Endodermal cell (in vitro differentiated cells): Measurements from ENCODE around the gene AHNAK2. TPM values are rescaled to one million over a fixed set of nuclear protein-coding genes. Genes with fewer than 3 reads are reported as not detected.

ENCODE experiments used
- DNase-seq: peaks from one replicate; pipeline ENCODE4 v3.0.0-alpha.2; 2017
- H3K27ac ChIP-seq: 2 replicates; pipeline ENCODE4 v1.5.1; 2013; ENCODE audit warnings: mild to moderate bottlenecking, low read depth, low read length, moderate library complexity
- H3K27me3 ChIP-seq: 2 replicates; pipeline ENCODE4 v1.6.1; 2013; ENCODE audit warnings: mild to moderate bottlenecking, low read length, moderate library complexity; ENCODE audit not compliant: insufficient read depth, control insufficient read depth, poor library complexity, severe bottlenecking
- H3K36me3 ChIP-seq: 2 replicates; pipeline ENCODE4 v1.7.0; 2013; ENCODE audit warnings: mild to moderate bottlenecking, low read length, moderate library complexity; ENCODE audit not compliant: control insufficient read depth, insufficient read depth
- H3K4me1 ChIP-seq: one replicate; pipeline ENCODE4 v1.7.0; 2013; ENCODE audit warnings: low read length; ENCODE audit not compliant: control insufficient read depth, insufficient read depth
- H3K4me3 ChIP-seq: 2 replicates; pipeline ENCODE4 v1.5.1; 2013; ENCODE audit warnings: mild to moderate bottlenecking, low read length, moderate library complexity
- H3K9ac ChIP-seq: 2 replicates; pipeline ENCODE4 v1.6.1; 2013; ENCODE audit warnings: mild to moderate bottlenecking, low read length, moderate library complexity; ENCODE audit not compliant: poor library complexity, severe bottlenecking; ENCODE audit errors: extremely low read depth
- H3K9me3 ChIP-seq: 2 replicates; pipeline ENCODE4 v1.6.1; 2013; ENCODE audit warnings: mild to moderate bottlenecking, low read length, moderate library complexity; ENCODE audit not compliant: control insufficient read depth
- H3K27ac Mint-ChIP-seq: 2 replicates; pipeline ENCODE4 v1.8.0; 2020; ENCODE audit warnings: mixed read lengths
- H3K27me3 Mint-ChIP-seq: 2 replicates; pipeline ENCODE4 v1.8.0; 2021; ENCODE audit warnings: mild to moderate bottlenecking, mixed read lengths; ENCODE audit not compliant: insufficient read depth
- H3K36me3 Mint-ChIP-seq: 2 replicates; pipeline ENCODE4 v1.8.0; 2020; ENCODE audit warnings: low read depth, mixed read lengths
- H3K4me1 Mint-ChIP-seq: 2 replicates; pipeline ENCODE4 v1.8.0; 2020; ENCODE audit warnings: mixed read lengths
- H3K4me3 Mint-ChIP-seq: 2 replicates; pipeline ENCODE4 v1.8.0; 2020; ENCODE audit warnings: mild to moderate bottlenecking, moderate library complexity, mixed read lengths
- H3K9me3 Mint-ChIP-seq: 2 replicates; pipeline ENCODE4 v1.8.0; 2020; ENCODE audit warnings: mild to moderate bottlenecking, mixed read lengths
- WGBS, 2 experiments: methylation state at CpG; one replicate each; pipeline versions ENCODE4 v1.1.5 to v1.1.7; 2013; ENCODE audit warnings: missing lambda C conversion rate in 2 of 2, mixed read lengths in 1 of 2; ENCODE audit not compliant: insufficient coverage in 1 of 2, insufficient read length in 1 of 2; 5-methylcytosine and 5-hydroxymethylcytosine counted together
- total RNA-seq, 2 donors: library from RNA; stranded (reverse); fragmentation: NEBNext Ultra II Directional in 1 of 2; extraction: Animal tissue kit (Norgen Biotek cat#: 25700) in 1 of 2; gene quantifications; 2 replicates in 1 of 2; 3 replicates in 1 of 2; pipeline ENCODE4 v1.2.1, GENCODE V29; 2021
- TF ChIP-seq, protein P1 (sequence below): fragments of 200-600 bp; sonication (generic); conservative IDR thresholded peaks from 2 replicates; pipeline ENCODE4 v1.5.0; 2021; ENCODE audit warnings: antibody characterized with exemption, mild to moderate bottlenecking

Gene AHNAK2
- total RNA-seq, 2 donors from 2014 or later, result 0.93 to 2.2 TPM

DNA sequence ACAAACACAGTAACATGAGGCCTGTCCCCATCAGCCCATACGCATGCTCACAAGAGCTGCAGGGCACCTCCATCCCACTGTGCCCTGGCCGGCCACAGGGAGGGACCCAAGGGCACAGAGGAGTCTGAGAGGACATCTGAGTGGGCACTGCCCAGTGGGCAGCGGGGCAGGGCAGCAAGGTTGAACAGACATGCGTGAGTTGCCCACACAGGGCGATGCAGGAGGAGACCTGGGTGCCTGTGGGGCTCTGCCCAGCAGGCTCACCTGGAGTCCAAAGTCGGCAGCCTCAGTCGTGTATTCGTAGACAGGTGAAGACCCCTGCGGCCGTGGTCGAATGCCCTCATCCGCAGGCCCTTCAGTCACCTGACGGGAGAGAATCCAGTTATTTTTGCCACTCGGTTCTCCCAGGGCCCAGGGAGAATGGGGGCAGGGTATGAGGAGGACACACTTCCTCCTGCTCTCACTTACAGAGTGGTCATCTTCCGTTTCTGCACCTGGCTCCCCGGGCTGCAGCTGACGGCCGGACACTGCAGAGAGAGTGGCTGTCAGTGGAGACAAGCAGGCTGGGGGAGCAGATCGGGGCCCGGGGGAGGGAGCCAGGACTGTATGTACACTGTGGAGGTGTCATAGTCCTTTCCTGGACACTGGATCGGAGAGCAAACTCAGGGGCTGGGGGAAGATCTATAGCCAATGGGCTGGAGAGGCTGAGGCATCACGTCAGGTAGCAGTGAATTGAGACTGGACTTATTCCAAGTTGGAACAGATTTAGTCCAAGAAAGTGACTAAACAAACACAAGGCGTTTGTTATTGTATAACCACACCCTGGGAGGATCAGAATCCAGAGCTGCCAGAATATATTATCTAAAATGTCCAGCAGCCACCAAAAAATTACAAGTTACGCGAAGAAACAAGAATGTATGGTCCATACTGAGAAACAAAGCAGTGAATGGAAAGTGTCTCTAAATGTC lies 20.7 kb downstream of the AHNAK2 start:
- H3K9ac ChIP-seq, result no peak overlapping the region
- H3K4me3 Mint-ChIP-seq, result no peak overlapping the region
- WGBS, 2 experiments, result 87 to 89% methylated on average over 22 to 25 of the region's 25 CpGs
- no peak overlapping the region for H3K27ac Mint-ChIP-seq
- DNase-seq, result no peak
- no peaks in the 10 kb centered on the region for H3K4me1 Mint-ChIP-seq
- no peaks in the 10 kb centered on the region for H3K36me3 Mint-ChIP-seq
- no peaks in the 10 kb centered on the region for H3K9me3 ChIP-seq
- no peak overlapping the region for H3K4me3 ChIP-seq
- H3K9me3 Mint-ChIP-seq, result no peaks in the 10 kb centered on the region
- H3K4me1 ChIP-seq, result no peaks in the 10 kb centered on the region
- H3K36me3 ChIP-seq, result no peaks in the 10 kb centered on the region
- no peak overlapping the region for H3K27ac ChIP-seq
- H3K27me3 Mint-ChIP-seq, result peaks cover 13% of the 10 kb centered on the region
- H3K27me3 ChIP-seq, result no peaks in the 10 kb centered on the region
- TF ChIP-seq, protein P1, sequence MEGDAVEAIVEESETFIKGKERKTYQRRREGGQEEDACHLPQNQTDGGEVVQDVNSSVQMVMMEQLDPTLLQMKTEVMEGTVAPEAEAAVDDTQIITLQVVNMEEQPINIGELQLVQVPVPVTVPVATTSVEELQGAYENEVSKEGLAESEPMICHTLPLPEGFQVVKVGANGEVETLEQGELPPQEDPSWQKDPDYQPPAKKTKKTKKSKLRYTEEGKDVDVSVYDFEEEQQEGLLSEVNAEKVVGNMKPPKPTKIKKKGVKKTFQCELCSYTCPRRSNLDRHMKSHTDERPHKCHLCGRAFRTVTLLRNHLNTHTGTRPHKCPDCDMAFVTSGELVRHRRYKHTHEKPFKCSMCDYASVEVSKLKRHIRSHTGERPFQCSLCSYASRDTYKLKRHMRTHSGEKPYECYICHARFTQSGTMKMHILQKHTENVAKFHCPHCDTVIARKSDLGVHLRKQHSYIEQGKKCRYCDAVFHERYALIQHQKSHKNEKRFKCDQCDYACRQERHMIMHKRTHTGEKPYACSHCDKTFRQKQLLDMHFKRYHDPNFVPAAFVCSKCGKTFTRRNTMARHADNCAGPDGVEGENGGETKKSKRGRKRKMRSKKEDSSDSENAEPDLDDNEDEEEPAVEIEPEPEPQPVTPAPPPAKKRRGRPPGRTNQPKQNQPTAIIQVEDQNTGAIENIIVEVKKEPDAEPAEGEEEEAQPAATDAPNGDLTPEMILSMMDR, result no peak

DNA sequence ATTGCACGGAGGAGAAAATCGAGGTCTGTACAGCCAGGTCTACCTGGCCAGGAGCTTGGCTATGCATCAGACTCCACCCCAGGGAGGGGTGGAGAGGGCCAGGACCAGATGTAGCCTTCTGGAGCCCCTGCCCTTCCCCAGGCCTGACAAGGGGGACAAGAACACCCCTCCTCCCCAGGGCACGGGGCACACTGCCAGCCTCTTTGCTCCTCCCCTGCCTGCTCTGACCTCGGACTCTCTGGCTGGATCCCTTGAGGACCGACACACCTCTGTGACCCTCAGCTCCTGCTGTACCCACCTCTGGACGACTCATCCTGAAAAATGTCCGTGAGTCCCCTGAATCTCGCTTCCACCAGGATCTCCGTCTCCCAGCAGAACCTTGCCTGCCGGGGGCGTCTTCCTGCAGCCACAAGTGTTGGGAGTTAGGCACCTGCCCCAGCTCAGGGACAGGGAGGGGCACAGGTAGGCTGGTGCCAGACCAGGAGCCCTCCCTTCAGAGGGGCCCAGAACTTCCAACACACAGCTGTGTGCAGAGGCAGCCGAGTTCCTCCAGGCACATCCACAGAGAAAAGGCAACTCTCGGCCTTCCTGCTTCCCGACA lies 21.8 kb downstream of the AHNAK2 start:
- Mint-ChIP-seq H3K4me3 (no peak overlapping the region), H3K9me3 (no peaks in the 10 kb centered on the region), H3K27me3 (peaks cover 12% of the 10 kb centered on the region), H3K4me1 (no peaks in the 10 kb centered on the region), H3K27ac (no peak overlapping the region), H3K36me3 (no peaks in the 10 kb centered on the region)
- Histone ChIP-seq H3K4me3 (no peak overlapping the region), H3K9ac (no peak overlapping the region), H3K27me3 (no peaks in the 10 kb centered on the region), H3K36me3 (no peaks in the 10 kb centered on the region), H3K9me3 (no peaks in the 10 kb centered on the region), H3K27ac (no peak overlapping the region), H3K4me1 (no peaks in the 10 kb centered on the region)
- TF ChIP-seq, protein P1, result no peak
- 95 to 96% methylated on average over 8 to 14 of the region's 14 CpGs for WGBS, 2 experiments
- DNase-seq, result no peak

DNA sequence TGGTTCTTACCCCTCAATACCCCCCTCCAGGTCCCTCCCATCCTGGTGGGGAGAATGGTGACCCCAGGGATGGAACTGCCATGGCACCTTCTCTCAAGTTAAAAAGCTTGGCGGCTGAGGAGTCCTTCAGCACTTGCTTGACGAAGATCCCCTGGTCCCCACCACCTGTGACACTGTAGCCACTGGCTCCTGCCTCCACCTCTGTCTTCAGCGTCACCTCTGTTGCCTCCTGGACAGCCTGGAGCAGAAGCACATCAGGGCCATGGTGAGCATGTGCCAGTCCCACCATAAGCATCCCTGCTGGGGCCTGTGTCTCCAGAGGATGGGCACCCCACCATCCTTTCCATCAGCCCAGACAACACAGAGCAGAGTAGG lies 22.8 kb downstream of the AHNAK2 start:
- H3K4me3 ChIP-seq, result no peak overlapping the region
- H3K4me1 Mint-ChIP-seq, result no peaks in the 10 kb centered on the region
- no peaks in the 10 kb centered on the region for H3K36me3 Mint-ChIP-seq
- no peaks in the 10 kb centered on the region for H3K27me3 ChIP-seq
- no peaks in the 10 kb centered on the region for H3K9me3 Mint-ChIP-seq
- no peaks in the 10 kb centered on the region for H3K4me1 ChIP-seq
- H3K36me3 ChIP-seq, result no peaks in the 10 kb centered on the region
- 90 to 100% methylated on average over 2 to 3 of the region's 3 CpGs for WGBS, 2 experiments
- H3K9me3 ChIP-seq, result no peaks in the 10 kb centered on the region
- H3K27ac ChIP-seq, result no peak overlapping the region
- H3K9ac ChIP-seq, result no peak overlapping the region
- H3K4me3 Mint-ChIP-seq, result no peak overlapping the region
- H3K27me3 Mint-ChIP-seq, result peaks cover 9% of the 10 kb centered on the region
- no peak for DNase-seq
- no peak overlapping the region for H3K27ac Mint-ChIP-seq
- TF ChIP-seq, protein P1, result no peak
